HL-60/S4 treated with phorbol 12-myristate 13-acetate at 8.2 ng/mL for 4 days and 3 days (cell line): Measurements from ENCODE around the gene UNC5C.

Experiments
- in situ Hi-C: fragments of 300-500 bp; cut with MboI; formaldehyde crosslinking; loops from 2 replicates; pipeline ENCODE4 v1.15.0; 2022; ENCODE audit warnings: low sequenced_read_pairs

Gene UNC5C

DNA sequence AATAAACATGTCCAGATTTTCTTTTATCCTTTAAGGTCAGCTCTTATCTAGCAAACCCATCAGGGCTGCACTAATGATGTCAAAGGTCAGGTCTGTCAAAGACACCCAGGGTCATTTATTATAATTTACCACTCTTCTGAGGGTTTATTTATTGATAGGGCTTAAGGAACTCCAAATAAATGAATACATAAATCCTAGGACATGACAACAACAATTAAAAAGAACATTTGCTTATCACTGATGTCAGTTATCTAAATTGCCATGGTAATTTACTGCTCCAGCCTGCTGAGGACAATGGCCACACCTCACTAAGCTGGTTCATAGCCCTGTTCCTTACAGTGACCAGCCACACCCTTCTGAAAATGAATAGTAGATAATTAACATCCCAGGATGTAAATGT lies 317.1 kb downstream of the UNC5C start:
- in situ Hi-C loops, result no loop called here

DNA sequence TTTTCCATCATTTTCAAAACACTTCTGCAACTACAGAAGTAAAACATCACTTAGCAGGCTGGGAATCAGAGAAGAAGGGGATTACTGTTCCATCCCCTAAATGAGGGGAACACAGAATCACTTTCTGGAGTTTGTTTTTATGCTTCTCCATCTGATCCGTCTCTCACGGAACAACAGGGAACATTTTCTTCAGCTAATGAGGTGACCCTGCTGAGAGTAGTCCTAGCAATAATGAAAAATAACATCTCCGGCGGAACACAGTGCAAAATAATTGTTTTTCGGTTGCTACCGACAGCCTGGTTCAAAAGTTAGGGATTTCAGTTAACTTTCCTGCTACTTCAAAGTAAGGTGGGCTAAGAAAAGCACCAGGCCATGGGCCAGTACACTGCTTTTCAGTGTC lies 322.9 kb downstream of the UNC5C start:
- in situ Hi-C loops, result no loop called here

DNA sequence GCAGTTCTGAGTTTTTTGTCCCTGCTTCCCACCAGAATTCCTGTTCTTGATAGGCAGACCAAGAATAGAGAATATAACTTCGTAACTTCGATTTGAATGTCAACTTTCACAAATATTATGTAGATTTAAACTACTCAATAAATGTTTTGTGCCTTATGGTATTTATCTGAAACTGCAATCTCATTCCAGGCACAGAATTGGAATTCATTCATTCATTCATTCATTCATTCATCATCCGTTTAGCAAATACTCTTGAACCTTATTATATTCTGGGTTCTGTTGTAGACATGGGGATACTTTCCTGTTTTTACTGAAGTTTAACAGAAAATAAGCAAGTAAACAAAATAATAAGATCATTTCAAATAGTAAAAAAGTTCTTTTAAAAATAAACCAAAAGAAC lies 324.4 kb downstream of the UNC5C start:
- in situ Hi-C loops, result no loop called here

DNA sequence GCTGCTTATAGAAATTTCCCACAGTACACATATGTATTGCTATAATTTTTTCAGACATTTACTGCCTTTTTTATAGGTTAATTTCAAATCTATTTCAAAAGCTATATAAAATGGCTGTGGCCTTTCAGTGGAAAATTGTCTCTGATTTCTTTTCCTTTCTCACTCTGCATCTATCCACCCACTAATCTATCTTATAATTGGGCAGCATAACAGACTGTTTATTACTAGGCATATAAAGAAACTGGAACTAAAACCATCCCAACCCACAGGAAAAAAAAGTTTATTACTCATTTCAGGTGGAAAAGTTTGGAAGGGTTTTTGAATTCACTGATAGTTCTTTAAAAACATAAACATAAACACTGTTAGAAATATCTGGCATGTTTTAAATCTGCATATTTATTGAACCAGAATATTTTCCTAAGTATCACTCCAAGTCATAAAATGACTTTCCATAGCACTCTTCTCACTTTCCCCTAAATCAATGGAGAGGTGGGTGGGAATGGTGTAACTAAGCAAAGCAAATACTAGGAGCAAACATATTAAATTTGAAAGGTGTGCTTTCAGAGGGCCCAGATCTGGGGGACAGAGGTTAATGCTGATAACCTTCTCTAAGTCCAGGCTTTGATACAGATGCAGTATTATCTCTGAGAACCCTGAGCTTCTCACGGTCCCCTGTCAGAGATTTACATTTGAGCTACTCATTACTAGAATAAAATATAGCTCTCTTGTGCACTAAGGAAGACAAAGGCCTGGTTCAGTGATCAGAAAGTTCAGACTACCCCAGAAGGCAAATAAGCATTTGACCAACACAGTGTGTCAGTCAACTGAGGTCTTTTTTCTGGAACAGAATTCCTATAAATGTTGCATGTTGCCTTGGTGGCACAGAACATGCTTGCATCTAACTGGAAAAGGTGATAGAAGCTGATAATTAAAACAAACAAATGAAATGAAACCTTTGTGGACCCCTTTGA lies 328.3 kb downstream of the UNC5C start:
- in situ Hi-C loops, result no loop called here

DNA sequence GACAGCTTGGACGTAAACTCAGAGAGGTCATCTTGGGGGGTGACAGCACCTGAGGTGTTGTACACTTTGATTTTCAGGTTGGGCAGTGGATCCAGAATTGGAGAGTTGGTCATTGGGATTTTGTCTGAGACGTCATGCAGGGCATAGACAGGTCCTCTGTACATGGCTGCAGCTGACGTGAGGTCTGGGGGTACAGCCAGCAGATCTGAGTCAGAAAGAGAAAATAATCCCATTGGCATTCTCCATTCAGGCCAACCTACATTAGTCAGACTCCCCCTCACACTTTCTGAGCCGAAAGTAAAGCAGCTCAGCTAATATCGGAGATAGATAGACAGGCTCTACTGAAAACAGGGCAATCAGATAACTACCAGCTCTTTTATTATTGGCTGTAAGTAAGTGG lies 329.7 kb downstream of the UNC5C start:
- in situ Hi-C loops, result no loop called here

DNA sequence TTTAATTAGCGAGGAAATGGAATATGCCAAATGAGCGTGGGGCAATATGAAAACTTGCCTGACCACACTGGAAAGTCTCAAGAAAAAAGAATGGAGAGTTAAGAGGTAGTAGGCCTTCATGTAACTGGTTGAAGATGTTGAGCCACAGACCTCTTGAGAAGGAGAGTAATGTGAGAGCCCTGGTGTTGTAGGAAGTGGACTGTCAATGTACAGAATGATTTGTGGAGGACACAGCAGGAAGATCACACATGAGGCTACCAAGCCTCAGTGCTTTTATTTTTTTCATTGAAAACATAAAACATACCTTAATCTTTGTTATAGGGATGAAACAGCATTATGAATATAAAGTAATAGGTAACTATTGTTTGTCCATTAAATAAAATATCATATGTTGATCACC lies 331.6 kb downstream of the UNC5C start:
- in situ Hi-C loops, result no loop called here

DNA sequence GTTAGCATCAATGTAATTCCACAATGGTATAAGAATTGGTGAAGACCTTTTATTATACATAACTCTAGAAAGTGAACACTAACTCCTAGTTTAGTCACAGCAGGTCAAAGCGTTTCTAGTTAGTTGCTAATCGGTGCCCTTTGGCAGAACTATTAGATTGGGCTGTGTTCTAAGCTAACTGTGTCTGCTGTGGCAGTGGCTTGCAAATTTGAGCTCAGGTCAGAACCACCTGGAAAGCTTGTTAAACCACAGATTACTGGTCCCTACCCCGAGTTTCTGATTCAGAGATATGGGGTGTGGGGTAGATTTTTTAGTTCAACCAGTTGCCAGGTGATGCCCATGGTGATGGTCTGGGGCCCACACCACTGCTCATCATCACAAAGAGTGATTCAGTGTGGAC lies 332.1 kb downstream of the UNC5C start:
- in situ Hi-C loops, result no loop called here

DNA sequence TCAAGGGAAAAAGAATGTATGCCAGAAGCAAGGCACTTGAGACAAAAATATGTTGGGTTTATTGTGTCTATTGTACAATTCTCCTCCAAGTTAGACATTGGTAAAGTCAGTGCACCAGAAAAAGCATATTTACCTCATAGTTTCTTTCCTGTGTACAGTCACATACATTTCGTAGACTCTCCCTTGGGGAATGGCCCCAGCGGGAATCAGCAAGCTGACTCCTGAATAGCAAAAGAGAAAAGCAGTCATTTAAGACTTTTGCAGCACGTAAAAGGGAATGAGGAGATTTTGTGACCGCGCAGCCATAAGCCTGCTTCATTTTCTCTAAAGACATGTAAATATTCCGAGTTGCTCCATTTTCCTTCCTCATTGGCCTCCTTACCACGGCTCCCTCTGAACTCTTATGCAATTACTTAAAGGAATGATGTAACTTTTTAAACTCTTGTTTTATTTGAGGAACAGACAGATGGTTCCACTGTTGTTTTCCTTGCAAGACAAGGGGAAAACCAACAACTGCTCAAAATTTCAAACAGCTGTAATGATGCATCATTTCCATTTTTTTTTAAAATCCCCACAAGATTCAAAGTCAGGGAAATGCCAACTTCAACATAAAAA lies 332.7 kb downstream of the UNC5C start:
- in situ Hi-C loops, result no loop called here

DNA sequence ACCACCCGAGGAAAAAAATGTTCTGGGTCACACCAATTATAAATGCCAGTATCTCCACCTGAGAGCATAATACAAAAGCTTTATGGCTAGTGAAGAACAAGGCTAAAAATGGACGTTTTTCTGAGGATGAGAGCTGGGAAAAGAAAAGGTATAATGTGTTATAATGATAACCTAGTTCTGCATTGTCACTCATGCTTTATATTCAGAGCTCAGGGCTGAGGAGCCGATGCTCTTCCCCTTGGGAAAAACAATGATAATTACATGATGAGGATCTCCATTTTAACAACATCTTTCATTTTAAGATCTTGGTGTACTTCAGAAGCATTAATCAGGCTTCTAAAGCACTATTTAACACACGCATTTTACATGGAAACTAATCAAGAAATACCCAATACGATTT lies 333.7 kb downstream of the UNC5C start:
- in situ Hi-C loops, result no loop called here

DNA sequence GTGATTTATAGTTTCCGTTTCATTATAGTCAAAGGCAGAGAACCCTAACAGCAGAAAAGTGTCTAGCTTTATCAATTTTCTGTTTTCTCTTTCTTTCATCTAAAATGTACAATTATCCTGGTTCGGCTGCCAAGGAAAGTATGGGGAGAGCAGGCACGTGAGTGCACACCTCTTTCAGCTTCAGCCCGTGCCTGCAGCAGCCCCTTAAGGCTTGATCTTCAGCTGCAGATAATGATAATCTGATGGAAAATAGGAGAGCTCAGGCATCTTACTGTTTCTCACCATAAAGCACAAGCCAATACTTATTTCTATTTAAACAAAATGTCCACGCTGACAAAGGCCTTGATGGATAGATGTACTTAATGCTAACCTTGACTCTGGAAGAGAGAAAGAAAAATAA lies 334.4 kb downstream of the UNC5C start:
- in situ Hi-C loops, result no loop called here

DNA sequence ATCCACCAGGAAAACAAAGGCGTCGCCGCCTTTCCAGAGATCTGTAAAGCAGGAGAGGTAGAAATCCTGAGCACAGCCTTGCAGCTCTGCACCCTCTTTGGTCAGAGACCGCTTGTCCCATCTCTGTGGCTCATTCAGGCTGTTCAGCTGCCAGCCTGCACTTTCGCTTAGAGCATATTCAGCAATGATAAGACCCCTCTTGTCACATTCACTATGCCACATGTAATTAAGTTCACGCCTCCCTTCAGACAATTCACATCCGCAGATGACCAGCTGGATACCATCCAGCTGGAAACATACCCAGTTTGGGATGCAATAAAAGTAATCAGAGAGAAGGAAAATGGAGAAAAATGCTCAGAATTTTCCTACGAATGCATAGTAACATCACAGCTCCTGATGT lies 335.4 kb downstream of the UNC5C start:
- in situ Hi-C loops, result no loop called here

DNA sequence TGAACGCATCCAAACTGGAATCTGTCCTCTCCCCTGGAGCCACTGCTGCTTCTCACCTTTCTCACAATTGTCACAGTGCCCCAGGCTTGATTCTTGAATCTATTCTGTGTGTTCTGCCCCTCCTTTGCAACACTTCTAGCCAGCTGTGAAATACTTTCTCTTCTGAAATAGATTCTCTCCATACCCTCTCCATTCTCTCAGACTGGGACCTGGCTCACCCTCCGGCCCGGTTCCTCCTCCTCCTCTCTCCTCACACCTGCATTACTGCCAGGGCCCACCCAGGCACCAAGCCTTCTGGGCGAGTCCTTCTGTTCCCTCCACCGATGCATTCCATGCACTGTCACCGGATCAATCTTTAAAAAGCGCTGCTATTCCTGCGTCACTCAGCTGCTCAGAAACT lies 336.1 kb downstream of the UNC5C start:
- in situ Hi-C loops, result no loop called here

DNA sequence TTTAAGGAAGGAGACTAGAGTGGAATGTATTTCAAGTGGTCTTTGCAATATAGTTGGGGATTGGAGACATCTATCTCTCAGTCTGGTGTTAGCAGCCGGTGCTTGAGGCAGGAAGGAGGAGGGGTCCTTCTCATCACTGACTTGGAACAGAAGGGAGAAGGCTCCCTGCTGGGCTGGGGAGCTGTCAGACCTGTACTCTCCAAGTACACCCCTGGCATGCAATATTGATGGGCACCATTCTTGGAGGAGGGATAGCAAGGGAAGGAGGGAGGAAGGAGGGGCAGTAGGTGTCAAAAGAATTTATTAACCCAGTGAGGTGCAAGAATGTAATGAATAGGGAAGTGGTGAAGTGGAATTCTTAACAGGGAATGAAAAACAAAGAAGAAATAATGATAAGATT lies 338.8 kb downstream of the UNC5C start:
- in situ Hi-C loops, result no loop called here

DNA sequence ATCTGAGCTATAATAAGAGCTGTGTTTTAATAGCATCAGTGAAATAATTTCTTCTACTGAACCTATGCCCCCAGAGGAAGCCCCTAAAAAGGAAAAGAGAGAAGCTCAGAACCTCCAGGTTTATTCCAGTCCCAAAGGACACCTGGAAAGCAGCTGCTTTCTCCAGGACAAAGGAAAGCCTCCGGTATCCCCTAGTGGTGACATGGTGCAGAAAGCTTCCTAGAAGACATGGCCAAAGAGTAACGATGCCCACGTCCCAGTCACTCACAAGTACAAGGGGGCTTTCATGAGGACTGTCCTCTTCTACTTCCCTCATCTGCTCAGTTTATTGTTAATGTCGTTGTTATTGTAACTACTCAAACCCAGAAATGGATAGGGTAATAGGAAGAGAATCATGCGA lies 343.9 kb downstream of the UNC5C start:
- in situ Hi-C loops, result no loop called here

DNA sequence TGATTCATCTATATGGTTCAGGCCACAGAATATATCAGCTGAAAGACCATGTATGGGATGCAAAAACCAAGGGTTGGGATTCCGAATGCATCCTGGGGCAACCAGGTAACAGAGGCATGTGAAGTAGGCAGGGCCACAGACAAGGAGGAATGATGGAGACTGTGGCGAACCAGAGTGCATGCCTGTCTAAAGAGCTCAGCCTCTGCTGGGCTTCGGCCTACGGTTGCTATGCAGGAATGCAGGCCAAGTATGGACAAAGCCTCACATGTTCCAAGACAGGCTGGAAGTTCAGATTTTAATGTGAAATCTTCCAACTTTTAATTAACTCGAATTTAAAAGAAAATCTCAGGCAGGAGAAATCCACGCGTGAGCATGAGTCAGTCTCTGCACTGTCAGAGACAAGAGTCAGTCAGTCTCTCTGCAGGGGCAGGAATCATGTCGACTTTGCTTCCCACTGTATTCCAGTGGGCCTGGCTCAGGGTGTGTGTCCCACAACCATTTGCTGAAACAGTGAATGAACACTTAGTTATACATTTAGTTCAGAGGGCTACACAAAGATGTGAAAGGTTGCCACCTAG lies 344.4 kb downstream of the UNC5C start:
- in situ Hi-C loops, result no loop called here

DNA sequence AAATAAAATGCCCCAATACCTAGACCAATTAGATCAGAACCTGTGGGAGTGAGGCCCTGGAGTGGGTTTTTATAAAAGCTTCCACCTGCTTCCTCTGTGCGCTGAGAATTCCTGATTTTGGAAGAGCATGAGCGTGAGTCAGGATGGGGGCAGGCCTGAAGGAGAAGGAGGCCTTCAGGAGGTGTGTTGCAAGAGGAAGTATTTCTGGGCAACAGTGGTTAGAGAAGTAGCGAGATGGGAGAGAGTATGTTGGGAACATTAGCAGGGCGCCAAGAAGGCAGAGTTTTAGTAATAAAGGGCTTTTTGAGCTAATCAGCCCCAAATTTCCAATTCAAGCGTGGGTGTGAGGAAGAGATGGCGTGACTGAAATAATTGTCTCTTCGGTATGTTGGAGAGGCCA lies 349.8 kb downstream of the UNC5C start:
- in situ Hi-C loops, result no loop called here

DNA sequence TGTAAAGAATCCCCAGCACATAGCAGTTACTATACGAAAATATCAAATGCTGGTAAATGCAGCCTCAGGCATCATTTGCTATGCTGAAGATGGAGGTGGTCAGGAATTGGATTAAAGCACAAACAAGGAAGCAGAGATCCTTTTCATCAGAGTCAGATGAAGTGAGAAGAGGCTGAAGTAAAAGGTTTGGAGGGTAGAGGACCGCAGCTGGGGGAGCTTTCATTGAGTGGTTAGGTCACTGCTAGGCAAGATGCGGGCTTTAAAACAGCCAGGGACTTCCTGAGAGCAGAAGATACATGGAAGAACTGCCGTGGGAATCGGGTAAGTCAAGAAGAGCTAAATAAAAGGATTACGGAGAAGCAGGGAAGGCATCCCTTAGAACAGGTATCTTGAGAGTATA lies 351.4 kb downstream of the UNC5C start:
- in situ Hi-C loops, result no loop called here

DNA sequence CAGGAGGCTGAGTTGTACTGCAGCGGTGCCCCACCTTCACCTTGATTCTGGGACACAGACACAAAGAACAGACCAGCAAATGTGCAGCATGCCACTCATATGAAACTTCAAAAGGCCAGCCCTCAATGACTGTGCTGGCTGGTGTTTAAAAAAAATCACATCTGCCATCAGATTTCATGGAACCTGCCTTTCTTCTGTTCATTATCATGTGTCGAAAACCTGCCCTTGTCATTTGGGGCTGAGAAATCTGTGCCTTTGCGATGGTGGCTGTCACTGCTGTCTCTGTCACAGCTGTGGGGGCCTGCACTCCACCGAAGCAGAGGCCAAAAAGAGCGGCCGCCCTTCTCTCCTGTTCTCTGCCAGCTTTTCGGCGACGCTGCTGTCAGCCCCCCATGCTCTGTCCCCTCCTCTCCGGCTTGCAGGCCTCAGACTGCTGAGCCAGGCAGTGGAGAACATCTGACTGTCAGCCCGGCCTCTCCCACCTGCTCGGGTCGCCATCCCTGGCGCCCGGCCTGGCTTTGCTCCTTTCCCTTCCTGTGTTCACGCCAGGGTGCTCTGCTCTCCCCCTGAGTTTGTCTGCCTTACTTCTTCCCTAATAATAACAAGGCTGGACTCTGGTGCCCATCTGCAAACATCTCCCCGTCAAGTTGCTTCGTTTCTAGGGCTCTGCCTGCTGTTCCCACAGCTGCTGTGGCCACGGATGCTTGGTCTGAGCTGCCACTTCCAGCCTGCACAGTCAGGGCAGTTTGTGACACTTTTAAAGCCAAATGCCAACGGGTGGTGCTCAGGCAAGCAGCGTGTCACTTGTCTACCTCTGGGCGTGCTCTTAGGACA lies 355.2 kb downstream of the UNC5C start:
- in situ Hi-C loops, result no loop called here

DNA sequence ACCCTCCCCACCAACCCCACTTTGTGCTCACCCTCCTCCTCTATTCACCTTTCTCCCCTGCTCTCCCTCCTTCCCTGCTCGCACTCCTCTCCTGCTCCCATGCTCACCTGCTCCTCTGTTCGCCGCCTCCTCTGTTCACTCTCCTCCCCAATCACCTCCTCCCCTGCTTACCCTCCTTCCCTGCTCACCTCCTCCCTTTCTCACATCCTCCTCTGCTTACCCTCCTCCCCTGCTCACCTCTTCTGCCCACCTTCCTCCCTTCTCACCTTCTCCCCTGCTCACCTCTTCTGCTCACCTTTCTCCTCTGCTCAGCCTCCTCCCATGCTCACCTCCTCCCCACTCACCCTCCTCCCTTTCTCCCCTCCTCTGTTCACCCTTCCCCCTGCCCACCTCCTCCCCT lies 357.2 kb downstream of the UNC5C start:
- in situ Hi-C loops, result no loop called here

DNA sequence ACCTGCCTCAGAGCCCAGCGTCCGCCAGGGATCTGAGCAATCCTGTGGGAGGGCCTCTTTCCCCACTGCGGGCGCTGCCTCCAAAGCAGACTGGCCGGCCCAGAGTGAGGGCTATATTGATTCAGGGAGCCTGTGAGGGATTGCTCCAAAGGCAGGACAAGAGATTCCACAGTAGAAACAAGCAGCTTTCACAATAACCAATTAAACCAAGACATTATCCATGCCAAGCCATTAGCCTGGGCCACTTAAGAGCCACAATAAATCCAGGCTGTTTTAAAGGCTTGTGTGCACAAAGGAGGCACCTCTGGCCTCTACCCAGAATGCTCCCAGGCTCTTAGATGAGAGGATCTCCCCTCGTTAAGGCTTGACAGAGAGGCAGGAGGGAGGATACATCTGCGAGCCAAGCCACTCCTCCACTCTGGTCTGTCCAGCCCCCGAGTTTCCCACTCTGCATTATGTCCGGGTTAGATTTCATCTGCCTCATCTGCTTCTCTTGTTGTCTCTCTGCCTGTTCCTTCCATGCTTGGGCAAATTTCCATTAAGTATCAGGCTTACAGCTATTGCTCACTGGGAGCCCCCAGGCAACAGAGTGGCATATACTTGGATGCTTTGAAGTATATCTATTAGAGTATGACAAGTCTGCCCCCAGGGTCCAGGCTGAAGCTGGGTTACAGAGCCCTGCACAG lies 357.9 kb downstream of the UNC5C start:
- in situ Hi-C loops, result no loop called here
